Transverse colon (tissue), 3 donors: ENCODE data around the gene ECPAS.

Source experiments
- CTCF ChIP-seq, 5 experiments: fragments of 200-600 bp in 3 of 5; fragments of 450-650 bp in 2 of 5; sonication (generic) in 3 of 5; IDR thresholded peaks; 1 replicate in 2 of 5; 2 replicates in 3 of 5; pipeline ENCODE4 v1.5.1; 2016 to 2017; ENCODE audit warnings: antibody characterized with exemption in 5 of 5, inconsistent platforms in 3 of 5, mild to moderate bottlenecking in 2 of 5, moderate library complexity in 1 of 5
- EP300 ChIP-seq: sonication (generic); formaldehyde crosslinking; IDR thresholded peaks from one replicate; pipeline ENCODE4 v1.6.1; 2017; ENCODE audit warnings: antibody characterized with exemption, low read depth
- POLR2A ChIP-seq: fragments of 450-650 bp; IDR thresholded peaks from one replicate; pipeline ENCODE4 v1.6.1; 2016; ENCODE audit warnings: antibody characterized with exemption, mild to moderate bottlenecking, moderate library complexity

- TF ChIP-seq CTCF (IDR thresholded peaks at IDR 0.05) (no peak), POLR2A (no peak), EP300 (no peak)
Measured at GRCh38 chr9:111412280-111412679, 71.9 kb downstream of the ECPAS start.
